Prostate gland (tissue), 2 donors: ENCODE data around the gene GOLGA6L24.
"Not testable (repeated sequence)": the region's sequence is repeated elsewhere in the genome, so short reads cannot be mapped to it uniquely, and the experiment has no call there.

Experiments used
- POLR2A ChIP-seq: fragments of 450-650 bp; IDR thresholded peaks from one replicate; pipeline ENCODE4 v1.6.1; 2016; ENCODE audit warnings: antibody characterized with exemption, mild to moderate bottlenecking
- TF ChIP-seq, protein P1 (sequence below), 4 experiments: fragments of 200-600 bp in 2 of 4; fragments of 450-650 bp in 2 of 4; sonication (generic) in 2 of 4; IDR thresholded peaks; 1 replicate in 3 of 4; 2 replicates in 1 of 4; pipeline ENCODE4 v1.5.1; 2016 to 2019; ENCODE audit warnings: antibody characterized with exemption in 4 of 4, mild to moderate bottlenecking in 2 of 4, moderate library complexity in 2 of 4

DNA sequence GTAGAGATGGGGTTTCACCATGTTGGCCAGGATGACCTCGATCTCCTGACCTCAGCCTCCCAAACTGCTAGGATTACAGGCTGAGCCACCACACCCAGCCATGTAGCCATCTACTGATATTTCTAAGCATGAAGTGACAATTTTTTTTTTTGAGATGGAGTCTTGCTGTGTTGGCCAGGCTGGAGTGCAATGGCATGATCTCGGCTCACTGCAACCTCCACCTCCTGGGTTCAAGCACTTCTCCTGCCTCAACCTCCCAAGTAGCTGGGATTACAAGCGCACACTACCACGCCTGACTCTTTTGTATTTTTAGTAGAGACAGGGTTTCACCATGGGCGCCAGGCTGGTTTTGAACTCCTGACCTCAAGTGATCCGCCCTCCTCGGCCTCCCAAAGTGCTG lies 40.9 kb downstream of the GOLGA6L24 start:
- not testable (repeated sequence) for TF ChIP-seq POLR2A
- TF ChIP-seq, protein P1, sequence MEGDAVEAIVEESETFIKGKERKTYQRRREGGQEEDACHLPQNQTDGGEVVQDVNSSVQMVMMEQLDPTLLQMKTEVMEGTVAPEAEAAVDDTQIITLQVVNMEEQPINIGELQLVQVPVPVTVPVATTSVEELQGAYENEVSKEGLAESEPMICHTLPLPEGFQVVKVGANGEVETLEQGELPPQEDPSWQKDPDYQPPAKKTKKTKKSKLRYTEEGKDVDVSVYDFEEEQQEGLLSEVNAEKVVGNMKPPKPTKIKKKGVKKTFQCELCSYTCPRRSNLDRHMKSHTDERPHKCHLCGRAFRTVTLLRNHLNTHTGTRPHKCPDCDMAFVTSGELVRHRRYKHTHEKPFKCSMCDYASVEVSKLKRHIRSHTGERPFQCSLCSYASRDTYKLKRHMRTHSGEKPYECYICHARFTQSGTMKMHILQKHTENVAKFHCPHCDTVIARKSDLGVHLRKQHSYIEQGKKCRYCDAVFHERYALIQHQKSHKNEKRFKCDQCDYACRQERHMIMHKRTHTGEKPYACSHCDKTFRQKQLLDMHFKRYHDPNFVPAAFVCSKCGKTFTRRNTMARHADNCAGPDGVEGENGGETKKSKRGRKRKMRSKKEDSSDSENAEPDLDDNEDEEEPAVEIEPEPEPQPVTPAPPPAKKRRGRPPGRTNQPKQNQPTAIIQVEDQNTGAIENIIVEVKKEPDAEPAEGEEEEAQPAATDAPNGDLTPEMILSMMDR (IDR thresholded peaks at IDR 0.05): not testable (repeated sequence)
